Mesodermal cell (in vitro differentiated cells): ENCODE results near the gene LCN10.

Experiments used
- H3K27ac ChIP-seq: 2 replicates; pipeline ENCODE4 v1.7.0; 2013; ENCODE audit warnings: mild to moderate bottlenecking, low read depth, low read length, moderate library complexity; ENCODE audit not compliant: severe bottlenecking
- H3K36me3 ChIP-seq: 2 replicates; pipeline ENCODE4 v1.7.1; 2013; ENCODE audit warnings: mild to moderate bottlenecking, low read length, moderate library complexity; ENCODE audit not compliant: control insufficient read depth, insufficient read depth
- H3K4me1 ChIP-seq: one replicate; pipeline ENCODE4 v1.7.1; 2013; ENCODE audit warnings: mild to moderate bottlenecking, low read length; ENCODE audit not compliant: insufficient read depth, control insufficient read depth, poor library complexity, severe bottlenecking
- H3K4me3 ChIP-seq: 2 replicates; pipeline ENCODE4 v1.7.0; 2013; ENCODE audit warnings: low read length, control low read depth, mild to moderate bottlenecking; ENCODE audit not compliant: insufficient read depth, poor library complexity, severe bottlenecking; ENCODE audit errors: extremely low read depth
- H3K9me3 ChIP-seq: 2 replicates; pipeline ENCODE4 v1.7.1; 2013; ENCODE audit warnings: mild to moderate bottlenecking, low read length, moderate library complexity; ENCODE audit not compliant: control insufficient read depth
- WGBS, 2 experiments: methylation state at CpG; one replicate each; pipeline ENCODE4 v1.1.5; 2013; ENCODE audit warnings: missing lambda C conversion rate in 2 of 2; ENCODE audit not compliant: insufficient coverage in 2 of 2; 5-methylcytosine and 5-hydroxymethylcytosine counted together

Gene LCN10

DNA sequence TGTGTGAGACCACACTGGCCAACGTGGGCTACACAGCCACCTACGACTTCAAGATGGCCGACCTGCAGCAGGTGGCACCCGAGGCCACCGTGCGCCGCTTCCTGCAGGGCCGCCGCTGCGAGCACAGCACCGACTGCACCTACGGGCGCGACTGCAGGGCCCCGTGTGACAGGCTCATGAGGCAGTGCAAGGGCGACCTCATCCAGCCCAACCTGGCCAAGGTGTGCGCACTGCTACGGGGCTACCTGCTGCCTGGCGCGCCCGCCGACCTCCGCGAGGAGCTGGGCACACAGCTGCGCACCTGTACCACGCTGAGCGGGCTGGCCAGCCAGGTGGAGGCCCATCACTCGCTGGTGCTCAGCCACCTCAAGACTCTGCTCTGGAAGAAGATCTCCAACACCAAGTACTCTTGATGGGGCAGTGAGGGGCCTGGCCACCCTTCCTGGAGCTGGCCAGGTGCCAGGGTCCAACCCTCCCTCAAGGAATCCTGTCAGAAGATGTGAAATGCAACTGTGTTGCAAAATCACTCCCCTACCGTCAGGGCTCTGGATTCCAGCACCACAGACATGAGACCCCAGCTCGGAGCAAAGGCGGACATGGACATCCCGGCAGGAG lies 19.3 kb downstream of the LCN10 start:
- 97 to 98% methylated on average over 32 of the region's 32 CpGs for WGBS, 2 experiments
- Histone ChIP-seq H3K4me1 (peaks cover 29% of the 10 kb centered on the region), H3K27ac (no peak overlapping the region), H3K9me3 (no peaks in the 10 kb centered on the region), H3K36me3 (peaks cover 58% of the 10 kb centered on the region), H3K4me3 (no peak overlapping the region)

DNA sequence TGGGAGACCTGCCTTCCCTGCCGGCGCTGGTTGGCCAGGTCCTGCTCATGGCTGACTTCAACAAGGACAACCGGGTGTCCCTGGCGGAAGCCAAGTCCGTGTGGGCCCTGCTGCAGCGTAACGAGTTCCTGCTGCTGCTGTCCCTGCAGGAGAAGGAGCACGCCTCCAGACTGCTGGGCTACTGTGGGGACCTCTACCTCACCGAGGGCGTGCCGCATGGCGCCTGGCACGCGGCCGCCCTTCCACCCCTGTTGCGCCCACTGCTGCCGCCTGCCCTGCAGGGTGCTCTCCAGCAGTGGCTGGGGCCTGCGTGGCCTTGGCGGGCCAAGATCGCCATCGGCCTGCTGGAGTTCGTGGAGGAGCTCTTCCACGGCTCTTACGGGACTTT lies 19.8 kb downstream of the LCN10 start:
- Histone ChIP-seq H3K4me3 (no peak overlapping the region), H3K9me3 (no peaks in the 10 kb centered on the region), H3K4me1 (peaks cover 29% of the 10 kb centered on the region), H3K27ac (no peak overlapping the region), H3K36me3 (peaks cover 58% of the 10 kb centered on the region)
- WGBS, 2 experiments, result 93 to 96% methylated on average over 23 to 24 of the region's 24 CpGs

DNA sequence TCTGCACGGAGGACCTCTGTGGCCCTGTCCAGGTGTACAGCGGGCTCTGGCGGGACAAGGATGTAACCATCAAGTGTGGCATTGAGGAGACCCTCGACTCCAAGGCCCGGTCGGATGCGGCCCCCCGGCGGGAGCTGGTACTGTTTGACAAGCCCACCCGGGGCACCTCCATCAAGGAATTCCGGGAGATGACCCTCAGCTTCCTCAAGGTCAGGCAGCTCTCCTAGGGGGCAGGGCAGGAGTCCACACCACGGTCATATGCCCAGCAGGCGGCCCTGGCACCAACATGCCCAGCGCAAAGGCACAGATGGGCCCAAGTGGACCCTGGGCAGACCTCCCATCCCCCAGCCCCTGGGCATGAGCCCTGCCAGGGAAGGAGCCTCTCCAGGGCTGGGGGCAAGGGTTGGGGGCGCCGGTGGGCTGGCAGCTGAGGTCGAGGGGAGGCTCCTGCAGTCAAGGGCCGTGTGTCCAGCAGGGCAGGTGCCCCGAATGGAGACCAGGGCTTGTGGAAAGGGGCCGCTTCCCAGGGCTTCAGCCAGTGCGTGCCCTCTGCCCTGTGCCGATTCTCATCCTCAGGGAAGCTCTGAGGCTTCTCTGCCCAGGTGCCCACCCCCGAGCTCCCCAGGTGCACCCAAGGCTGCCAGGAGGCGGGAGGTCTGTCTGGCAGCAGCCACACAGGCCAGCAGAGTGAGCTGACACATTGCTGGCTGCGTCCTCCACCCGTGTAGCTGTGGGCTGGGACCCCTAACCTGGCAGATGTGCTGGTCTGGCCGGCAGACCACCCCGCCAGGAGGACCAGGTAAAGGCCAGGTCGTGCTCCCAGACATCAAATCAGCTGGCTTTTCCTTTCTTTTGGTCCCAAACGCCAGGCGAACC lies 20.4 kb downstream of the LCN10 start:
- Histone ChIP-seq H3K4me1 (peaks cover 29% of the 10 kb centered on the region), H3K36me3 (peaks cover 61% of the 10 kb centered on the region), H3K9me3 (no peaks in the 10 kb centered on the region), H3K4me3 (no peak overlapping the region), H3K27ac (no peak overlapping the region)
- WGBS, 2 experiments, result 92 to 93% methylated on average over 28 to 31 of the region's 31 CpGs

DNA sequence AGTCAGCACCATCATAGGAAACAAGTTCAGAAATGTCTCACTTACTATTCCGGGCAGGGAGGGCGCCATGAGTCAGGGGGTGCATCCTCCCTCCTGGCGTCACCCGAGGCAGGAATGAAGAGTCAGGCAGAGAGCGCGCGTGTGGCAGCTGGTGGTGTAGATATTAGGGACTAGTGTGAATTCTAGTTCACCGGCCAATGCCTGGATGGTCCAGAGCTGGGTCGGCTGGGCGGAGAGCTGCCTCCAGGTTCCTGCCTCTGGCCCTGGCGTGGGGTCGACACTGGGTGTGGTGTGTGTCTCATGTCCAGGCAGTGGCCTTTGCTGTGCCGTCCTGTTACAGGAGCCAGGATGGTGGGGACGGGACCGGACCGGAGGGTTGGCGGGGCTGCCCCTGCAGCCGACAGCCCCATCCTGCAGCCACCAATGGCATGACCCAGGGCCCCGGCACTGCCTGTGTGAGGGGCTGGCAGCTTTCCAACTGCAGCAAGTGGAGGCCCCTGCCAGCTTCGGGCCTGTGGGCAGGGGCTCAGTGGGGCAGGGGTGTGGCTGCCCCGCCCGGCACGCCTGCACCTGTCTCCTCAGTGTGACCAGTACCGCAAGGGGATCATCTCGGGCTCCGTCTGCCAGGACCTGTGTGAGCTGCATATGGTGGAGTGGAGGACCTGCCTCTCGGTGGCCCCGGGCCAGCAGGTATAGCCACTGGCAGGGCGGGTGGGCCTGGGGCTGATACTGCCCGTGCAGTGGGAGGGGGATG lies 21.2 kb downstream of the LCN10 start:
- H3K27ac ChIP-seq, result no peak overlapping the region

DNA sequence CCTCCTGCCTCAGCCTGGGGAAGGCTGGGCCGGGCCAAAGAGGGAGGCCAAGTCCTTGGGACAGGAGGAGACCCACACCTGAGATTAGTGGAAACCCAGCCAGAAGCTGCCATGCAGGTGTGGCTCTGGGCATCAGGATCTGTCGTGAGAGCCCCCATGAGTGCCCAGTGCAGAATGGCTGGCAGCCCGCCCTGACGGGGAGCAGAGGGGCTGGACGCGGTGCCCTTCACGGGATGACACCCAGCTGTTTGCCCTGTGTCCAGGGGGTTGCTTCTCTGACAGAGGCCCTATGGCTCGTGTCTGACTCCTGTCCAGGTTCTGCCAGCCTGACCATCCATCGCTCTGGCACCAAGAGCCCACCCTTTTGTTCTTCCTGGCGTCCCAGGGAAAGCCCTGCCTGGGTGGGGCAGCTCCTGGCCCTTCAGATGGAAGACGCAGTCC lies 21.8 kb downstream of the LCN10 start:
- Histone ChIP-seq H3K4me3 (no peak overlapping the region), H3K36me3 (peaks cover 55% of the 10 kb centered on the region), H3K9me3 (no peaks in the 10 kb centered on the region), H3K27ac (peak overlapping the region; percentile 45), H3K4me1 (peaks cover 18% of the 10 kb centered on the region)
- WGBS, 2 experiments, result 88 to 91% methylated on average over 11 of the region's 11 CpGs

More for the DNA sequence above, 21.2 kb downstream of the LCN10 start:
- H3K36me3 ChIP-seq, result peaks cover 59% of the 10 kb centered on the region
- peaks cover 24% of the 10 kb centered on the region for H3K4me1 ChIP-seq
- no peak overlapping the region for H3K4me3 ChIP-seq
- no peaks in the 10 kb centered on the region for H3K9me3 ChIP-seq
- WGBS, 2 experiments, result 94 to 95% methylated on average over 26 to 29 of the region's 30 CpGs

DNA sequence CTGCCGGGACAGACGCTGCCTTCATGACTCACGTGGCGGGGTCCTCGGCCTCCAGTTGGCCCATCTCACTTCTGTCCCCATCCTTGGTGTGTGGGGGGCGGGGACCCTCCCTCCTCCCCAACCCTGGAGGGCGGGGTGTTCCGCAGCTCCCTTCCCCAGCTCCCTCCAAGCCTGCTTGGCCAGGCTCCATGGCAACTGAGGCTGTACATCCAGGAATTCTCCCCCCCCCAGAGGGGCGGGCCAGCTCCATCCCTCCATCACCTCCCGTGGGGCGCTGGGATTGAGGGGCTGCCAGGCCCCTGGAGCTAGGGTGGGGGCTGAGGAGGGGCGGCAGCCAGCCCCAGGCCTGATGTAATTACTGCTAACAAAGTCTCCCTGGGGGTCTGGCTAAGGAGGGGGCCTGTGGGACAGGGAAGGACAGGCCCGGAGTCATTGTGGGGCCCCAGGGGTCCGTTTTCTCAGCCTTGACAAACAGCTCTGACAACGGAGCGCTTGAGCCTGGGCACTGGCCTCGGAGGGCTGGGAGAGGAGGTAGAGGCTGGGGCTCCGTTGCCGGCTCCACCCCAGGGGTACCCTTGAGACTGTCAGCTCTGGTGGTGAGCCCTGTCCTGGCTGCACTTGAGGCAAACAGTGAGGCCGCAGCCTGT lies 22.4 kb downstream of the LCN10 start:
- H3K36me3 ChIP-seq, result peaks cover 51% of the 10 kb centered on the region
- peaks cover 12% of the 10 kb centered on the region for H3K4me1 ChIP-seq
- no peak overlapping the region for H3K4me3 ChIP-seq
- peak overlapping the region; percentile 45 for H3K27ac ChIP-seq
- 44 to 49% methylated on average over 12 to 14 of the region's 20 CpGs for WGBS, 2 experiments
- H3K9me3 ChIP-seq, result no peaks in the 10 kb centered on the region

DNA sequence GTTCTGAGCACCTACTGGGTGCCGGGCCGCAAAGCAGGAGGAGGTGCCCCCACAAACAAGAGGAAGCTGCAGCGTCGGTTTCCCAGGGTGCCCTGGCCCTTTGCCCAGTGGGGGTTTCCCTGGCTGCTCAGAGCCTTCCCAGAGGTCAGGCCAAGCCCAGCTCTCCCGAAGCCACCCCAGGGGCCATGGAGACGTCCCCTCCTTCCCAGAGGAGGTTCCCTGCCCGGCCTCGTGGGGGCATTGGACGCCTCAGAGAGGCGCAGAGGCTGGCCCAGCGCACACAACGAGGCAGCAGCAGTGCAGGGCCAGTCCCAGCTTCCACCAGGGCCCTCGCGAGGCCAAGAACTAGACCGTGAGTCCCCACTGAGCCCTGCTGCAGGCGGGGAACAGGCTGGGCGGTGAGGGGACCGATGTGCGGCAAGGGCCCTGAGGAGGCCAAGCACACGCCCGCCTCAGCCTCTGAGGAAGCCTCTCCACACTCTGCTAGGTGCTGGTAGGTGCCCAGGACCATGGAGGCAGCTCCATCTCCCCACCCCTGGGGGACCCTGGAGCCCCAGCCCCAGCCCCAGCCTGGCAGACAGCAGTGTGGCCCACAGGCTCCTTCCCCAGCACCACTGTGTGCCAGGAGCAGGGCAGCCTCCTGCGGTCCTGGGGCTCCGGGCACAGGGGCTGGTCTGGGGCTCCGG lies 23.4 kb downstream of the LCN10 start:
- Histone ChIP-seq H3K36me3 (peaks cover 42% of the 10 kb centered on the region), H3K27ac (no peak overlapping the region), H3K4me3 (no peak overlapping the region), H3K4me1 (peaks cover 15% of the 10 kb centered on the region), H3K9me3 (no peaks in the 10 kb centered on the region)
- WGBS, 2 experiments, result 91 to 95% methylated on average over 15 to 24 of the region's 24 CpGs

DNA sequence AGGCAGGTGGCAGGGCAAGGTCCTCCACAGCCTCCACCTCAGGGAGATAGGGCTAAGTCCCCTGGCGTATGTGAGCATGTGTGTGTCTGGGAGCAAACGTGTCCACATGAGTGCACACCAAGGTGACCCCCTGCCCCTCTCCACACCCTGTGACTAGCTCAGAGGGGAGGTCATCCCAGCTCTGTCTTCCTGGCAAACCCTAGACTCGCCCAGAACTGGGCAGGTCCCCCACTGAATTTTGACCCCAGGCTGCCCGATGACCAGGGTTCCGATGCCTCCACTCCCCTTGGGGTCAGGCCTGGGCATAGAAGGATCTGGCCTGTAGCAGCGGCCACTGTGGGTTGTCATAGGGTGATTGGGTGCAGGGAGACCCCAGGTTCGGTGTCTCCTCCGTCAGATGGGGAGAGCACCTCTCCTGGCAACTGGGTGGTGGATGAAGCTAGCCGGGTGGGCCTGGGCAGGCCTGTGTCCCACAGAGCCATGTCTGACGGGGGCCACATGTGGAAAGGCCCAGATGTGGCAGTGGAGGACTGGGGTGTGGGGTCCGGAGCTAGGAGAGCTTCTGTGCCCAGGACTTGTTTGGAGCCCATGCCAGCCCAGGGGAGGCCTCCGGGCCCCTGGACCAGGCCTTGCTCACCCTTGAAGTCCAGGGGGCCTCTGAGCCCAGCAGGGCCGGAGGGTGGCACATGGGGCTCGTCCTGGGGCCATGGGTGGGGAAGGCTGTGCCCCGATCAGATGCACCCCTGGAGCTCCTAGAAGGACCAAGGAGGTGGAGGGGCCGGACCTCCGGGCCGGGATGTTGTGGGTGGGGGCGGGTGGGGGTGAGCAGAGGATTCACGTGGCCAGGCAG lies 24.2 kb downstream of the LCN10 start:
- Histone ChIP-seq H3K27ac (no peak overlapping the region), H3K36me3 (peaks cover 39% of the 10 kb centered on the region), H3K4me1 (peaks cover 20% of the 10 kb centered on the region), H3K4me3 (no peak overlapping the region), H3K9me3 (no peaks in the 10 kb centered on the region)
- WGBS, 2 experiments, result 96 to 99% methylated on average over 7 to 17 of the region's 20 CpGs

DNA sequence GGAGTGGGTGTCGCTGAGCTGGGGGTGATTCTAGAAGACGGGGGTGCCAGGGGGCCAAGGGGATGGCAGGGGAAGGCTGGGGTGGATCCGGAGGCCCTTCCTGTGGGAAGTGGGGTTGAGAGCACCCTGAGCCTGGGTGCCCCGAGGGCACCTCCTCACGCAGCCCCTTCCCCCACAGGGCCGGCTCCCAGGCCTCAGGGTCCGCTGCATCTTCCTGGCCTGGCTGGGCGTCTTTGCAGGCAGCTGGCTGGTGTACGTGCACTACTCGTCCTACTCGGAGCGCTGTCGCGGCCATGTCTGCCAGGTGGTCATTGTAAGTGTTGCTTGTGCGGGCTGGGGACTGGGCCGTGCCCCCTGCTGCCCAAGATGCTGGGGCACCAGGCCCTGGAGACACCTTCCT lies 25.3 kb downstream of the LCN10 start:
- 95 to 99% methylated on average over 11 to 15 of the region's 16 CpGs for WGBS, 2 experiments
- Histone ChIP-seq H3K4me3 (no peak overlapping the region), H3K9me3 (no peaks in the 10 kb centered on the region), H3K4me1 (peaks cover 21% of the 10 kb centered on the region), H3K36me3 (peaks cover 27% of the 10 kb centered on the region), H3K27ac (no peak overlapping the region)
